ENCODE data around the gene IFITM2.

DNA sequence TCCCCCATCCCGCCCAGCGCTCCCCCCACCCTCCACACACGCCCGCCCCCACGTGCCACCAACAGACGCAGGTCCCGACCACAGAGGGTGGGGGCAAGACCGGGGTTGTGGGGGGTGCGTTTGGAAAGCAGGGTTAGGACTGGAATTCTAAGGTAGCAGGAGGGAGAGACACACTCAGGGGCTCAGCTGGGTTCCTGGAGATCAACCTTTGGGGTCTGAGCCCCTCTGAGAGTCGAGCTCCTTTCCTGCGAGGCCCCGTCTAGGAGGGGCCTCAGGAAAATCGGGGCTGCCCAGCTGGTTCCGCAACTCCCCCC is 18.3 kb upstream of the IFITM2 start:
- TF ChIP-seq CTCF (conservative IDR thresholded peaks at IDR 0.05), result no peak
- TF ChIP-seq EZH2 (IDR thresholded peaks at IDR 0.05; ENCODE audit: low read depth), result no peak

Data from PC-9 (cell line).